HAP-1 (cell line): ENCODE data around the gene RPL37A.

Experiments
- DNase-seq, 2 experiments: peaks; one replicate each; pipeline ENCODE4 v3.0.0-alpha.2; 2016 to 2020; ENCODE audit warnings: low spot score in 2 of 2
- H3K27me3 ChIP-seq: fragments of 250-450 bp; sonication (Bioruptor Pico); 2 replicates; pipeline ENCODE4 v1.5.1; 2020; ENCODE audit warnings: low read depth, mild to moderate bottlenecking, moderate library complexity
- H3K36me3 ChIP-seq: fragments of 250-450 bp; sonication (Bioruptor Pico); replicated peaks from 2 replicates; pipeline ENCODE4 v1.5.1; 2020; ENCODE audit warnings: mild to moderate bottlenecking
- H3K4me1 ChIP-seq: fragments of 250-450 bp; sonication (Bioruptor Pico); 2 replicates; pipeline ENCODE4 v1.5.1; 2020; ENCODE audit warnings: mild to moderate bottlenecking
- H3K4me3 ChIP-seq: fragments of 250-450 bp; sonication (Bioruptor Pico); 2 replicates; pipeline ENCODE4 v1.5.1; 2020; ENCODE audit warnings: mild to moderate bottlenecking, moderate library complexity
- H3K9me3 ChIP-seq: fragments of 250-450 bp; sonication (Bioruptor Pico); 2 replicates; pipeline ENCODE4 v1.5.1; 2020; ENCODE audit warnings: mild to moderate bottlenecking, moderate library complexity
- in situ Hi-C: fragments of 300-500 bp; cut with MboI; formaldehyde crosslinking; loops from 3 replicates; pipeline ENCODE4 v1.14.3; 2020; ENCODE audit warnings: low sequenced_read_pairs, inconsistent platforms, mixed read lengths

The RPL37A gene

GRCh38 chr2:216477283-216478035, 21.2 kb upstream of the RPL37A start:
- Histone ChIP-seq H3K36me3 (peaks cover 5% of the 10 kb centered on the region; the same call in 1 of the 2 replicates), H3K4me3 (no peak overlapping the region), H3K9me3 (no peaks in the 10 kb centered on the region), H3K27me3 (no peaks in the 10 kb centered on the region), H3K4me1 (no peaks in the 10 kb centered on the region)
- in situ Hi-C loops = no loop called here
- DNase-seq = no peak

- Histone ChIP-seq H3K9me3 (no peaks in the 10 kb centered on the region), H3K36me3 (peaks cover 5% of the 10 kb centered on the region; the same call in 1 of the 2 replicates), H3K4me3 (no peak overlapping the region), H3K4me1 (no peaks in the 10 kb centered on the region), H3K27me3 (no peaks in the 10 kb centered on the region)
- in situ Hi-C loops = no loop called here
- no peak for DNase-seq
Observed at GRCh38 chr2:216478151-216478550, 20.5 kb upstream of the RPL37A start.

- in situ Hi-C loops = no loop called here
- Histone ChIP-seq H3K9me3 (no peaks in the 10 kb centered on the region), H3K36me3 (peaks cover 5% of the 10 kb centered on the region; the same call in 1 of the 2 replicates), H3K4me1 (no peaks in the 10 kb centered on the region), H3K4me3 (no peak overlapping the region), H3K27me3 (no peaks in the 10 kb centered on the region)
- no peak for DNase-seq
Observed at GRCh38 chr2:216478791-216479190, 19.9 kb upstream of the RPL37A start.

GRCh38 chr2:216480221-216480620, 18.4 kb upstream of the RPL37A start:
- Histone ChIP-seq H3K4me1 (no peaks in the 10 kb centered on the region), H3K36me3 (peaks cover 5% of the 10 kb centered on the region; the same call in 1 of the 2 replicates), H3K27me3 (no peaks in the 10 kb centered on the region), H3K9me3 (no peaks in the 10 kb centered on the region), H3K4me3 (no peak overlapping the region)
- in situ Hi-C loops = no loop called here
- no peak for DNase-seq

- in situ Hi-C loops = no loop called here
- DNase-seq = no peak
- Histone ChIP-seq H3K36me3 (peaks cover 5% of the 10 kb centered on the region; the same call in 1 of the 2 replicates), H3K9me3 (no peaks in the 10 kb centered on the region), H3K27me3 (no peaks in the 10 kb centered on the region), H3K4me3 (no peak overlapping the region), H3K4me1 (no peaks in the 10 kb centered on the region)
Observed at GRCh38 chr2:216482640-216483039, 16.0 kb upstream of the RPL37A start.

GRCh38 chr2:216485237-216485636, 13.4 kb upstream of the RPL37A start:
- Histone ChIP-seq H3K9me3 (no peaks in the 10 kb centered on the region), H3K27me3 (no peaks in the 10 kb centered on the region), H3K4me1 (no peaks in the 10 kb centered on the region), H3K4me3 (no peak overlapping the region), H3K36me3 (no peaks in the 10 kb centered on the region)
- in situ Hi-C loops = no loop called here
- DNase-seq = no peak

GRCh38 chr2:216485745-216486144, 12.9 kb upstream of the RPL37A start:
- no peaks in the 10 kb centered on the region for H3K36me3 ChIP-seq
- no peak overlapping the region for H3K4me3 ChIP-seq
- DNase-seq = no peak
- no peaks in the 10 kb centered on the region for H3K9me3 ChIP-seq
- H3K27me3 ChIP-seq = no peaks in the 10 kb centered on the region
- no peaks in the 10 kb centered on the region for H3K4me1 ChIP-seq
- in situ Hi-C loops = no loop called here

- H3K27me3 ChIP-seq = no peaks in the 10 kb centered on the region
- H3K9me3 ChIP-seq = no peaks in the 10 kb centered on the region
- no peak overlapping the region for H3K4me3 ChIP-seq
- no peaks in the 10 kb centered on the region for H3K4me1 ChIP-seq
- H3K36me3 ChIP-seq = no peaks in the 10 kb centered on the region
- in situ Hi-C loops = no loop called here
- no peak for DNase-seq
Observed at GRCh38 chr2:216486271-216486670, 12.4 kb upstream of the RPL37A start.

GRCh38 chr2:216486708-216487107, 11.9 kb upstream of the RPL37A start:
- no peaks in the 10 kb centered on the region for H3K9me3 ChIP-seq
- H3K36me3 ChIP-seq = no peaks in the 10 kb centered on the region
- no peaks in the 10 kb centered on the region for H3K27me3 ChIP-seq
- no peak for DNase-seq
- in situ Hi-C loops = no loop called here
- H3K4me1 ChIP-seq = no peaks in the 10 kb centered on the region
- H3K4me3 ChIP-seq = no peak overlapping the region

GRCh38 chr2:216490061-216490460, 8.6 kb upstream of the RPL37A start:
- Histone ChIP-seq H3K9me3 (no peaks in the 10 kb centered on the region), H3K4me3 (no peak overlapping the region), H3K36me3 (no peaks in the 10 kb centered on the region), H3K27me3 (no peaks in the 10 kb centered on the region), H3K4me1 (0 out of 2 replicates have a peak, but pooled peaks cover 6% of the 10 kb centered on the region)
- in situ Hi-C loops = no loop called here
- no peak for DNase-seq

- no peak for DNase-seq
- H3K4me3 ChIP-seq = no peak overlapping the region
- 0 out of 2 replicates have a peak, but pooled peaks cover 6% of the 10 kb centered on the region for H3K4me1 ChIP-seq
- no peaks in the 10 kb centered on the region for H3K27me3 ChIP-seq
- no peaks in the 10 kb centered on the region for H3K9me3 ChIP-seq
- no peaks in the 10 kb centered on the region for H3K36me3 ChIP-seq
- in situ Hi-C loops = no loop called here
Observed at GRCh38 chr2:216491793-216492596, 6.6 kb upstream of the RPL37A start.

- no peak overlapping the region for H3K4me3 ChIP-seq
- peaks cover 11% of the 10 kb centered on the region for H3K4me1 ChIP-seq
- no peak for DNase-seq
- no peaks in the 10 kb centered on the region for H3K36me3 ChIP-seq
- no peaks in the 10 kb centered on the region for H3K27me3 ChIP-seq
- in situ Hi-C loops = no loop called here
- no peaks in the 10 kb centered on the region for H3K9me3 ChIP-seq
Observed at GRCh38 chr2:216492597-216493333, 5.9 kb upstream of the RPL37A start.

GRCh38 chr2:216493334-216493685, 5.3 kb upstream of the RPL37A start:
- in situ Hi-C loops = no loop called here
- no peak for DNase-seq
- Histone ChIP-seq H3K4me1 (peaks cover 12% of the 10 kb centered on the region), H3K27me3 (no peaks in the 10 kb centered on the region), H3K9me3 (no peaks in the 10 kb centered on the region), H3K36me3 (no peaks in the 10 kb centered on the region), H3K4me3 (no peak overlapping the region)

- H3K4me1 ChIP-seq = peaks cover 15% of the 10 kb centered on the region
- DNase-seq = no peak
- in situ Hi-C loops = no loop called here
- peaks cover 19% of the 10 kb centered on the region for H3K36me3 ChIP-seq
- no peaks in the 10 kb centered on the region for H3K9me3 ChIP-seq
- no peak overlapping the region for H3K4me3 ChIP-seq
- H3K27me3 ChIP-seq = no peaks in the 10 kb centered on the region
Observed at GRCh38 chr2:216495656-216496055, 3.0 kb upstream of the RPL37A start.
